ENCODE measurements around the gene CERS5.
"Not testable (repeated sequence)": the region's sequence is repeated elsewhere in the genome, so short reads cannot be mapped to it uniquely, and the experiment has no call there.

The CERS5 gene

DNA sequence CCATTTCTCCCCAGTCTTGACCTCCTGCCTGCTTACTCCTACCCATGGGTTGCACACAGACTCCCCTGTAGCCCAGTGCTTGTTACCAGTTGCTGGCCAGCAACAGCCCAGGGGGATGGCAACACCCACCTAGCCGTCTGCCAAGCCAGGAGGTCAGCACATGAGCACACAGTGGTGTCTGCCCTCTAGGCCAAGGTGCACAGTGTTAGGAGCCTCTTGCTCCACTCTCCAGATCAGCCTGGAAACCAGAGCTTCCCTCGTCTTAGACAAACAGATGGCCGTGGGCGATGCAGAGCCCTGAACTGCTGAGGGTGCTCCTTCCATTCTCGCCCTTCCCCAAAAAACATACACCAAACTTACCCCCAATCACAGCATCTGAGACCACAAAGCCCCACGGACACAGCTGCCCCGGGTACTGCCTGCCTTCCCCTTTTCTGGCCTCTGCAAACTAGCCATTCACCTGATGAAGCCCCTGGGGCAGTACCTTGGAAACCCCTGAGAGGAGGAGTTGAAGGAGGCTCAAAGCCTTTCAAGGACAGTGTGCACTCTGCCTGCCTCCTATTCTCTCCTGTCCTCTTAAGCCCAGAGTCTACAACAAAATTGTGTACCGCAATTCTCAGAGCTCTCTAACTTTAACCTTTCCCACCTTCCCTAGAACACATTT is 64.4 kb downstream of the CERS5 start:
- no peak for DNase-seq (ENCODE audit: low spot score)

DNA sequence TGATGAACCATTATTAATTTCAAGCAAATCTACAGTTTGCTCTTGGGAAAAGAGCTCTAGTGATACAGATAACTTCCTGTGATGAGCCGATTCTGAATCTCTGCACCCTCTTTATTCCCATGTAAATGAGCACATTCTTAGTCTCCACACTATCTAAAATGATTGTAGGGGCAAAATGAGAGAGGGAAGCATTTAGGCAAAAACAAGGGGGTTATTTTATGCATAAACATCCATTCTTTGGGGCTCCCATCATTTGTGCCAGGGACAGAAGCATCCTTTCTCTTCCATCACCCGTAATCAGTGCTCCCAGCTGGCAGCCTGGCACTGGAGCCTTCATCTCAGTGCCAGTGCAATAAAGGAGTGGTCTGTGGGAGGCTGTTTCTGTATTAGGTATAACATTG is 65.0 kb downstream of the CERS5 start:
- no peak for DNase-seq (ENCODE audit: low spot score)

DNA sequence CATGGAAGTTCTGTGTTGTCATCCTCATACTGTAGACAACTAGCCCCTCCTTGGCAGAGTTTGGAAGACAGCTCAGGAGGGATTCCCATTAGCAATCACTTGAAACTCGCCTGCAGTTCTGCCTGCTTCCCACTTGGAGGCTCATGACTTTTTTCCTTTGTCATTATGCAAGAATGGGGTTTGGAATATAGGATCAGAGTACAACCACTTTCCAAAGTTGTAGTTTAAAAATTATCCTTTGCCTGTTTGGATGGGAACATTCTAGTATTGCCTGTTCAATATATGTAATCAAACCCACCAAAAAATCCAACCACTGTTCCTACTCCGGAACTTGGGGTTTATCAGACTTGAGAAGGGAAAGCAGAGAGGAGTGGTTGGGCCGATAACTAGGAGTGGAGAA is 65.5 kb downstream of the CERS5 start:
- DNase-seq (ENCODE audit: low spot score), result no peak

DNA sequence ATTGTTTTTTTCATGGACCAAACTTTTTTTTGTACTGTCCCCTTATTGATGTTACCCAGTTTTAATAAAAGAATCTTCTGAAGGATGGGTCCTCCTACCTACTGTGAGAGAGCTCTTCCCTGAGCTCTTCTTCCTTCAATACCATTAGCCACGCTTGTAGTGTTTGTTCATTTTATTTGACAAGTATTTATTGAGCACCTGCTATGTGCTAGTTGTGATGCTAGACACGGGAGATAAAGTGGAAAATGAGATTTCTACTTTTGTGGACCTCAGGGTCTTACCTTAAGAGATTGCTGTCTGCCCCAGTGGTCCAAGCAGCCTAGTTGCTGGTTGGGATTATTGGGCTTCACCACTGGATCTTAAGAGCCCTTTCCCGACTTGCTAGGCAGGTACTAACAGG is 66.6 kb downstream of the CERS5 start:
- no peak for DNase-seq (ENCODE audit: low spot score)

DNA sequence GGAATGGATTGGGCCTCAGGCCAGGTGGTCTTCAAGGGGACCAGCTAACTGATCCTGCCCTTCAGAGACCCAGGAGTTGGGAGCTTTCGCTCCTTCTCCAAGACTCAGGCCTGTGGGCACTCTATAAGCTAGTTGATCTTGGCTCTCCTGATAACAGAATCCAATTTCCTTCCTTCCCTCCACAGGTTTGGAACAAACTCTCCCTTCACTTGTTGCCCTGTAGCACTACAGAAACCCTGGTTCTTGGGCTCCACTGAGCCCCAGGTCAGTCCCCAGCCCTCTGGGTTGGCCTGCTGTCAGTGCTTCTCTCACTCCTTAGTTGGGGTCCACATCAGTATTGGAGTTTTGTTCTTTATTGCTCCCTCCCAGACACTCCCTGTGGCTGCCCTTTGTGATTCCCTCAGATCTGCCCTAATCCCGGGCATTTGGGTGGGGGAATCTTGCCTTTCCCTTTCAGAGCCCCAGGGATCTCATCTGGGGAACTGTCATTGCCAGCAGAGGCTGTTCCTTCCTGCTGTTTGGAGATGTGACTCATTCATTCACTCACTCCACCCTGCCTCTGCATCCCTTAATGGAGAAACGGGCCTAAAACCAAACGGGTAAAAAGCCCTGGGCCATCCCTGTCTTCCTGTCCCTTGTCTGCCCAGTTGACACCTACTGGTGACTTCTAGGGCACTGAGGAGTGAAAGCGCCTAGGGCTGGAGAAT is 67.7 kb downstream of the CERS5 start:
- DNase-seq (ENCODE audit: low spot score), result no peak

- no peak for DNase-seq (ENCODE audit: low spot score)
Measured at GRCh38 chr12:50097952-50098351, 69.2 kb downstream of the CERS5 start.

DNA sequence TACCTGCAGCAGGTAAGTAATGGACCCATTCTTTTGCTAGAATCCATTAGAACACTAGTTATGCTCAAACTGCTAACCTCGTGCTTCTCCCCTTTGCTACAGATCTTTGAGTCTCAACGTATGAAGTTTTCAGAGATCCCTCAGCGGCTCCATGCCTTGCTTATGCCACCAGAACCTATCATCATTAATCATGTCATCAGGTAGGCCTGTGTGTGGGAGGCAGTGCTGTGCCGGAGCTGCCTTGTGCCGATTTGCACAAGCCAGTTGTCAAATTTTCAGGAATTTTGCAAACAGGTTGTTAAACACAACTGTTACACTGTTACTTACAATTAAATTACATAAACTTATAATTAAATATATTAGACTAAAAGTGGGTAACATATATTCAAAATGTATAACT is 76.8 kb downstream of the CERS5 start:
- no peak for DNase-seq (ENCODE audit: low spot score)

DNA sequence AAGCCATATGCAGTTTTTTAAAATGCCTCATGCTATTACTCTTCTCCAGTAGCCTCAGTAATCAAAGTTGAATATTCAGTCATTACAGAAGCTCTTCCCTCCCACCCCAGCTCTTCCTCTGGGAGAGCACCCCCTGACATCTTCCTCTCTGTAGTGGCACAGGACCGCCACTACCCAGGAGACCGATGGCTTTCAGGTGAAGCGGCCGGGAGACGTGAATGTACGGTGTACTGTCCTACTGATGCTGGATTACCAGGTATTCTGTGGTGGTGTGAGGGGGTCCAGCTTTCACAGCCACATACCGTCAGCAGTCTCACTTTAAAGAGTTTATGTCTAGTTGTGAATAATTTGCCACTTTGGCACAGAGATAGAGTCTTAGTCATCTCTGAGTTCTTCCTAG is 77.4 kb downstream of the CERS5 start:
- DNase-seq (ENCODE audit: low spot score), result no peak

DNA sequence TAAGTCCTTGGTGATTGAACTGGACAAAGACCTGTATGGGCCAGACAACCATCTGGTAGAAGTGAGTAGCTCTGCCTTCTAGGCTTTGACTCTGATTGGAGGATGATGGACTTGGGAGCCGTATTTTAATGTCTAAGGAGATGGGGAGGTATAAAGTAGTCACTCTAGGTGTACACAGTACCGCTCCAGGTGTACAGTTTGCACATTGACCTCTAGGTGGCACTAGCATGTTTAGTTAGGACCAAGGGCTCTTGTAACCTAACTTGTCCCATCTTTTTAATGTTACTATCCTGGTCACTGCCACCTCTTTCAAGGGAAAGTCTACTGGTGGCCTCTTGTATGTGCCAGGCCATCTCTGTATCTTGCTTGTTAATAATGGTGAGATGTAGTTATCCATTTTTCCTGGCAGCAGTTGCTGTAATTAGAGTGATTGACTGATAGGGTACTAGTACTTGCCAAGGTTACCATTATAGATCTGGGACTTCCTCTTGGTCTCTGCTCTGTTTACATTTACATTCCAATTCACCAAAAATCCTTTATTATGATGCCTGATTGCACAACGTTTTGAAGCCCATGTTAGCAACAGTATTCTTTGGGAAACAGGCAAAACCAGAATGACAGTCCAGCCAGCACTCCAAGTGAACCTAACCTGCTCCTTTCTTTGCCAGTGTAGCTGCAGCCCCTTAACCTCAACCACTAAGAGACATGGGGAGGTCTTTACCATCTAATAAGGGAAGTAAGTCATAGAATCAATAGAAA is 78.4 kb downstream of the CERS5 start:
- DNase-seq (ENCODE audit: low spot score), result peak; percentile 75

DNA sequence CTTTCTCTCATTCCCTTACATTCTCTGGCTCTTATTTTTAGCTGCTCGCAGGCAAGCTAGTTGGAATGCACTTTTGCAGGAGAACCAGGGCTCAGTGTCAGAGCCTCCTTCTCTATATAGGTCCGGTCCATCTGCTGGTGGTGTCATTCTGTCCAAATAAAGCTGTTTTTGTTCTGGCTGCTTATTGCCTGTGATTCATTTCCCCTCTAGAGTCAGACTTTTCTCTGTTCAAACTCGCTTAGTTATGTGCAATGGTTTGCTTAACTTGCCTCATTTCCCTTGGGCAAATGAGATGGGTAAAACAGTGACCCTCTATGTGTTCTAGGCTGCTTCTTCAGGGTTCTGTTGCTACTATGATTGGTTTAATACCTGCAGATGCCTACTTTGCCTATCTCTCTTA is 79.2 kb downstream of the CERS5 start:
- DNase-seq (ENCODE audit: low spot score), result no peak

- DNase-seq (ENCODE audit: low spot score), result no peak
Measured at GRCh38 chr12:50087151-50087550, 80.0 kb downstream of the CERS5 start.

- DNase-seq (ENCODE audit: low spot score), result no peak
Measured at GRCh38 chr12:50086148-50086547, 81.0 kb downstream of the CERS5 start.

- DNase-seq (ENCODE audit: low spot score), result no peak
Measured at GRCh38 chr12:50085615-50086072, 81.5 kb downstream of the CERS5 start.

- DNase-seq (ENCODE audit: low spot score), result peak; percentile 92
Measured at GRCh38 chr12:50084775-50085614, 82.2 kb downstream of the CERS5 start, which contains the start of gene SMARCD1. Gene SMARCD1 (plus strand): TSS chr12:50085342. CDS start chr12:50085370, 28 bp downstream.

GRCh38 chr12:50084409-50084774 is 82.8 kb downstream of the CERS5 start:
- not testable (repeated sequence) for DNase-seq (ENCODE audit: low spot score)

DNA sequence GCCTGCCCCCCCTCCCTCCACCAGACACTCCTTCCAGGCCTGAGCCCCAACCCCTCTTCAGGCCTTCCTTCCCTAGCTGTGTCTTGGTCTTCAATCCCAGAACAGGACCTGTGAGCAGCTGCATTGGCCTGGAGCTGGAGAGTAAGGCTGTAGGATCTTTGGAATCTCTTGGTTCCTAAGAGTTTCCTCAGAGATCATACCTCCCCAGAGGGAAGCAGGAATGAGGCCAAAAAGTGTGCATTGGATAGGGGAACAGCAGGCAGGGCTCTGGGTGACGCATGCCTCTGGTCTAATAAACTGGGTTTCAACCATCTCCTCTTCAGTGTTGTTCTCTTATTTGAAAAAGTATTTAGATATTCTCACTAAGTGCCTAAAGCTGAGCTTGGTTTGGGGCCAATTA is 83.9 kb downstream of the CERS5 start:
- DNase-seq (ENCODE audit: low spot score), result no peak

GRCh38 chr12:50082644-50083043 is 84.5 kb downstream of the CERS5 start:
- DNase-seq (ENCODE audit: low spot score), result no peak

- no peak for DNase-seq (ENCODE audit: low spot score)
Measured at GRCh38 chr12:50081096-50081808, 85.9 kb downstream of the CERS5 start.

- DNase-seq (ENCODE audit: low spot score), result no peak
Measured at GRCh38 chr12:50079771-50080170, 87.4 kb downstream of the CERS5 start.

Measured in CD4-positive, alpha-beta T cell treated with Interleukin-2 at 100 ng/mL for 4 hours (primary cell).